Stimulated activated CD4-positive, alpha-beta T cell treated with anti-CD3 and anti-CD28 coated beads, Interleukin-4, amount 100 ng/mL, for 24 hours (primary cell): Measurements from ENCODE around the gene PRDM16.

Experiments used
- DNase-seq: peaks from one replicate; pipeline ENCODE4 v3.0.0-alpha.2; 2020

PRDM16 gene

DNA sequence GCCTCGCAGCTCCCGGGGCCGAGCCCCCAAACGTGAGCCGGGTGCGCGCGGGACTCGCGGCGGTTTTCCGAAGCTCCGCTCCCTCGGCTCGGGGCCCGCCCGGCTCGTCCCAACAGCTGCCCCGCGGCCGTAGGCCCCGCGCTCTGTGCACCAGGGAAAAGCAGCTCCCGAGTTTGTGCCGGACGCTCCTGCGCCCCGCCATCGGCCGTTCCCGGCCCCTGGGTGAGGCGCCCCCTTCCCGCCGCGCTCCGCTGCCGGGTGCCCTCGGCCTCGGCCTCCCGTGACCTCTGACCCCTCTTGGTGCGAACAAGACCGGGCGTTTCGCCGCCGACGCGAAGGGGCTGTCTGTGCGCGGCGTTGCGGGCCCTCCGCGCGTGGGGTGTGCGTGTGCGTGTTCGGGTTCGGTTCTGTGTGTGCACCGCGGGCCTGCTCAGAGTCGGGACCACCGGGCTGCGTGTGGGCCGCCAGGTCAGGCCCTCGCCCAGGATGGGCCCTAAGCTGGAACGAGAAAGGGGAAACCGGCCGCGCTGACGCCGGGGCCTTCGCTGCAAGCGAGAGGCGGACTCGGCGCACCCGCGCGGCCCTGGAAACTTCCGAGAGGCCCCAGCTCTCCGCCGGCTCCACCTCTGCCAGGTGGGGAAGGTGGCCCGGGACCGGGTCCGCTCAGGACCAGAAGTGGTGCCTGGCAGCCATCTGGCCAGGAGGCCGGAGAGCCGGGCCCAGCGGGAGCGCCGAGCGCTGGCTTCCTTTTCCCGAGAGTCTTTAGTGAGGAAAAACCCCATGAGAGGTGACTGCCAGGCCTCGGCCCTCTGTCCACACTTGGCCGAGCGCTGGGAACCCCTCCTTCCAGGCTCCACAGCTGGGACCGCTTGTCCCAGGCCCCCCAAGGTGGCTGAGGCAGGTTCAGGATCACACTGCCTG lies 1.9 kb downstream of the PRDM16 start:
- DNase-seq = no peak

DNA sequence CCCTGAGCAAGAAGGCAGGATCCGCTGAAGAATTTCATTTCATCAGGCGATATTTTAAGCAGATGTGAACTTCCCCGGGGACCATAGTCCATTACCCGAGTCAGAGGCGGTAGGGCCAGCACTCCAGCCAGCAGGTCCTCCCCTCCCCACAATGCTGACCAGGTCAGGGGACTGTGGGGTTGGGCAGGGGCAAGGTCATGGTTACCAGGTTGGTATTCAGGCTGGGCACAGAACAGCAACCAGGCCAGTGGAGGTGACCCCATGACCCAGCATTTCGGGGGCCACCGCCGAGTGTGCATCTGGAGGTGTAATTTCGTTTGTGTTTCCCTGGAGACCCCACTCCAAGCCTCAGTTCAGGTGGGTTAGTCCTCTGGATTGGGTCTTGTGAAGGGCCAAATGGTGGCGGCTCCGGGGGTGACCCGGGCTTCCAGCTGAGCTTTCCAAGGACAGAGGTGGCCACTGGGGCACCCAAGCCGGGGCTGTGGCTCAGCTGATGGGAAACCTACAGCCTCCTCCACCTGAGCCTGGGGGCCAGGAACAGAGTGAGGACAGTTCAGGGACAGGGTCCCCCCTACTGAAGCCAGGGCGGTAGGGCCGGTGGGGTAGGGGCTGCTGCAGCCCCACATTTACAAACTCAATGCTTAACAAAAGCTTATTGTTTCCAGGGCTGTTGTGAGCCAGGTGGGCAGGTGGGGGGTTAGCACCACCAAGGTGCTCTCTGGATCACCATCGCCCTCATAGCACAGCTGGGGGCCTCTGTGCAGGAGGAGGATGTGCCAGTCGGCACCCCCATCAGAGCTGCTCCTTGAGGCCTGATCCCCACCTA lies 2.8 kb downstream of the PRDM16 start:
- no peak for DNase-seq

- DNase-seq = no peak
Measured at GRCh38 chr1:3072391-3073185, 3.6 kb downstream of the PRDM16 start.

GRCh38 chr1:3073186-3073488 lies 4.1 kb downstream of the PRDM16 start:
- DNase-seq = no peak

DNA sequence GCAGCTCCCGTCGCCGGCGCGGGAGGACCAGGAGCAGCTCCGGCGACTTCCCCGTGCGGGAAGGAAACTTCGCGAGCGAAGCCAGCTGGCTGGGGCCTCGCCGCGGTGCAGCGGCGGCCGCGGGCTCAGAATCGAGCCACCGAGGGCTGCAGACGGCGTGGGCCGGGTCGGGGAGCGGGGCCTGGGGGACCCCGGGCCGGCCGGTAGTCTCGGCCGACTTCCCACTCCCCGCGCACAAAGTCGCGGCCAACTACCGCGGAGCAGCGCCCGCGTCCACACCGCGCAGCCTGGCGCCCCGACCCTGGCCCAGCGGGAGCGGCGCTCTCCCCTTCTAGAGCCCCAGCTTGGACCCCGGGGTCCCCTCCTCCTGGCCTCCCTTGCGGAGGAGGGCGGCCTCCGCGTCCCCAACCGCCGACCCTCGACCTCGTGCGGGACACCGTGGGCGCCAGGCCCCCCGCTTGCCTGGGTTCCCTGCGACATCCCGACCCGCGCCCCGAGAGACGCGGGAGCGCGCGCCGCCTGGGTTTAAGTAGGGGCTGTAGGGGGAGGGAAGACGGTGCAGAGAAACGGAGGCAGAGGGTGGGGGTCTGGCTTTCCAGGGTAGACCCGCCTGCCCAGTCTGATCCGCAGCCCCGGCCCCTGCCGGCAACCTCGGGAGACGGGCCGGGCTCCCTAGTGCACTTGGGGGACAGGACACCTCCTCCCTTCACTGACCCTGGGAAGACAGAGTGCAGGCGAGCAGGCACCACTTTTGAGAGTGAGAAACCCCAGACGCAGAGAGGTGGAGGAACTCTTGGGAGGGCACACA lies 4.7 kb downstream of the PRDM16 start:
- no peak for DNase-seq

DNA sequence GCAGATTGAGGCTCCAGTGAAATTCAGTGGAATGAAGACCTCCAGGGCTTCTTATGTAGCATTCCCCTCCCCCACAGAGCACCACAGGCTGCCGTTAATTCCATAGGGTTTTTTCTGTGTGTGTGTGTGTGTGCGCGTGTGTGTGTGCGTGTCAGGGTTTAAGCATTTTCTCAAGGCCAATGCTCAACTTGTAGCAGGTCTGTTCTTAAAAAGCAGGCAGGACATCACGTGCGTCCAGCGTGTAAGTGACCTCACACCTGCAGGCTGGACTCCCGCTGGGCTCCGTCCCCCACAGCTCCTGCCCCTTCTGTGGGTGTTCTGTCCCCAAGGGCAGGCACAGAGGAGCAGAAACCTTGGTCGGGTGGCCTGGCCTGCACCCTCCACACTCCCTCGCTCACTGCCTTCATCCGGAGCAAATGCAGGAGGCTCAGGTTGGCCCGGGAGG lies 5.3 kb downstream of the PRDM16 start:
- DNase-seq = no peak

DNA sequence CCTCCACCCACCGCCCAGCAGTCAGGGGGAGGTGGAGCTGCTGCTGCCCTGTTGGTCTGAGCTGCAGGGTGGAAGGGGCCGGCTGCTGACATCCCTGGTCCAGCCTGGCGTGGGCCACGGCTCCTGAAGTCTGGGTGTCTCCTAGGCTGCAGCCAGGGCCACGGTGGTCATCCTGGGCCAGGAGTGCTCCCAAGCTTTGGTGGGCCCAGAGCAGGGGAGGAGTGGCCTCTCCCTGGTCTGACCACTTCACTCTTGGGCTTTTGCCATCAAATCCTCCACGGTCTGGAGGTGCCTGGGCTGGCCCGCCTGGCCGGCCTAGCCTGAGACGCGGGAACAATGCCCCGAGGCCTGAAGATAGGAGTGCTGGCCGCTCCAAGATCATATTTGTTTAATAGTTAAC lies 5.8 kb downstream of the PRDM16 start:
- no peak for DNase-seq

DNA sequence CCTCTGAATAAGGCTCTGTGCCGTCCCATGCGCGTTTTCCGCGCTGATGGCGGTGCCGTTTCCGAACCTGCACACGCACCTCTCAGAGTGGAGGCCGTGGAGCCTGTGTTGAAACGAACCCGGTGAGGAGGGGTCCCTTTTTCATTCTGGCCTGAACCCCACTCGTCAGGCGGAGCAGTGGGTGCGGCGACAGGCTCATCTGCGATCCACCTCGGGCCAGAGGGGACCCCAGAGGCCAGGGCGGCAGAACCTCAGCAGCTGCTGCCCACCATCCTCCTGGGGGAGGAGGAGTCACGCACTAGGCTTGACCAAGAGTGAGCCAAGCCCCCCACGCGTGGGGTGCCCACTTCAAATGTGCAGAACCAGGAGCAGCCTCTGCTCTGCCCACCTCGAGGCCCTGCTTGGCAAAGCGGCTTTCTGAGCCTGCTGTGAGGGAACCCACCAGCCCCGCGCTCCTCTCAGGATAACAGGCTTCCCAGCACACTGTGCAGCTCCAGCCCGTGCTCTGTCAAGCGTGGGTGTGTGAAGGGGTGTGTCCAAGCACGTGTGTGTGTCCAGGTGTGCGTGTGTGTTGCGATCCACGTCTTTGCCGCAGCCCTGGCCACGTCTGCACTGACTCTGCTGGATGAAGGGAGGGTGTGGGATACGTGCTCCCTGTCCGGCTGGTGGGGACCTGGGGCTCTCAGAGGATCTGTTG lies 6.8 kb downstream of the PRDM16 start:
- no peak for DNase-seq

DNA sequence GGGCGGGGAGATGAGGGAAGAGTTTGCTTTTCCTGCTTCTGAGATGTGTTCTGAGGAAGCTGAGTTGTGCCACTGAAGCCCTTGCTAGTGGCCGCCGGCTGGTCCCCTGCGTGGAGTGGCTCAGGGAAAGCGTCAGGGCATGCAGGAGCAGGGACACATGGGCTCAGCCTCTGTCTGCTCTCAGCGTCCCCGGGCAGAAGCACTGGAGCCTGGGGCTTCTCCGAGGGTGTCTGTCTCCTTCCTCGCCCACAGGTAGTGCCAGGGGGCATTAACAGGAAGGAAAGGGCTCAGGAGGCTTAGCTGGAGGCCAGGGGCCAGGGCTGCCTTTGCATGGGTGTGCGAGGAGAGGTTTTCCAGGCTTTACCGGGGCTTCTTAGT lies 7.3 kb downstream of the PRDM16 start:
- DNase-seq = no peak

DNA sequence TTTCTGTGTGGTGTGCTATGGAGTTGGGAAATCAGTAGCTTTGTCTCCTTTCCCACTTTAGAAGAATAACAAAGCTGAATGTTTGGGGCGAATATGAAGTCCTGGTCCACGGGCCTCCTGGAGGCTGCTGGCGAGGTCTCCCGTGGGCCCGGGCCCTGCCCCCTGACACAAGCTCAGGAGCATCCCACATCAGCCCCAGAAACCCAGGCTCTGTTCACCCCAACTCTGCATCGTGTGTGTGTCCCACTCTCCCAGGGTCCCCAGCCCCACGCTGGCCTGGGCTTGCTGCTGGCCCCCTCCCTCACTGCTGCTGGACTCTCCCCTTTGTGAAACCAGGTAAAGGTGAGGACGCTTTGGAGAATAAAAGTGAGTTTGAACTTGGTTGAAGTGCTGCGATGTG lies 8.1 kb downstream of the PRDM16 start:
- DNase-seq = no peak

- DNase-seq = no peak
Measured at GRCh38 chr1:3077561-3077960, 8.6 kb downstream of the PRDM16 start.

DNA sequence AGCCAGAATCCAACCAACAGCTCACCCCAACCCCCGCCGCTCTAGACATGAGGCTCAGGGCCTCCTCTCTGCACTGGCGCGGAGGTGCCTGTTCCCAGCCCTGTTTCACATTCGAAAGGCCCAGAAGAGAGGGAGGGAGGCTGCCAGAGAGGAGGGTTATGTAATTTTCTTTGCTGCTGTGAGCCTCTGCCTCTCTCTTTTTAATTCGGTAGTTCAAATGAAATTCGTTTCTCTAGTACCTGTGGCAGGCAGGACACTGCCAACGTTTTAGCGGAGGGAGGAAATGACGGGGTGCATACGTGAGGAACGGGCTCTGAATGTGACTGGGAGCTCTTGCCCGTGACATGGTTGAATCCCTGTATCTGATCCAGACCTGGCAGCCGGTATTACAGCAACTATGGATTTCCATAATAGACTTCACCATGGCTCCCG lies 9.4 kb downstream of the PRDM16 start:
- DNase-seq = no peak

DNA sequence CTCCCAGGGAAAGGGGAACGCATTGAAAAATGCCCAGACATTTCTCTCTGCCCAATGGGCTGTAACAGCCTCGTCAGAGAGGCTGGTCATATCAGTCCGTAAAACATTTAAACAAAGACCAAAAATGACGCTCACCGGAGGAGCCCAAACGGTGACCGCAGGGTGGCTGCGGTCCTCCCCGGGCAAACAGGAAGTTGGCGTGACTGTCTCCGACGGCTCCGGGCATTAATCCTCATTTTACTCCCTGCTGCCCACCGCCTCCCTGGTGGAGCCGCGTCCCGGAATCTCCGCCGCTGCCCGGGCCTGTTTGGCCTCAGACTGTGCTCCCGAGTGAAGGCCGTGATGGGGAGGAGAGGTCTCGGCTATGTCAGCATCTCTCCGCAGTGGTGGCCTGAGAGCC lies 9.9 kb downstream of the PRDM16 start:
- DNase-seq = no peak

GRCh38 chr1:3079381-3080052 lies 10.5 kb downstream of the PRDM16 start:
- no peak for DNase-seq

GRCh38 chr1:3080053-3080955 lies 11.3 kb downstream of the PRDM16 start:
- DNase-seq = no peak

DNA sequence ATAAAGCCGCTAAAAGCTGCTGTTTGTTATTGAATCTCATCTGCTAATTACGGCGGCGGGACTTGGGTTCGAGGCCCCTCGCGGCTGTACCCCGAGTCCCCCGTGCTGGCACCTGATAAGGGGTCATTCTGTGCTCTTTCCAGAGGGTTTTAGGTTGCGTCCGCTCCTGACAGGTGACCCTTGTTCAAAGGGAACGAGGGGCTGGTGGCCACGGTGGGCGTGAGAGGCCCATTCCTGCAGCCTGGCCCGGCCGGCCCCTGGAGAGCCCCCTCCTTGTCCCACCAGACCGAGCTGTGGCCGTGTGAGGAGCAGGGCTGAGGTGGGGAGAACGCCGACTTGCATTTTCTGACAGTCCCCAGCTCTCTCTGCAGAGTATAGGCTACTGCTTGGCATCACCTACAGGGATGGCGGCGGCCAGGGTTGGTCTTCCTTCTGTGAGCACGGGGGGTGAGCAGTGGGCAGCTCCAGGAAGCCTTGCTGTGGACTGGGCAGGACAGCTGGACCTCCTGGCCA lies 12.2 kb downstream of the PRDM16 start:
- DNase-seq = no peak

GRCh38 chr1:3082051-3082450 lies 13.0 kb downstream of the PRDM16 start:
- no peak for DNase-seq

GRCh38 chr1:3082571-3083516 lies 13.8 kb downstream of the PRDM16 start:
- DNase-seq = no peak

DNA sequence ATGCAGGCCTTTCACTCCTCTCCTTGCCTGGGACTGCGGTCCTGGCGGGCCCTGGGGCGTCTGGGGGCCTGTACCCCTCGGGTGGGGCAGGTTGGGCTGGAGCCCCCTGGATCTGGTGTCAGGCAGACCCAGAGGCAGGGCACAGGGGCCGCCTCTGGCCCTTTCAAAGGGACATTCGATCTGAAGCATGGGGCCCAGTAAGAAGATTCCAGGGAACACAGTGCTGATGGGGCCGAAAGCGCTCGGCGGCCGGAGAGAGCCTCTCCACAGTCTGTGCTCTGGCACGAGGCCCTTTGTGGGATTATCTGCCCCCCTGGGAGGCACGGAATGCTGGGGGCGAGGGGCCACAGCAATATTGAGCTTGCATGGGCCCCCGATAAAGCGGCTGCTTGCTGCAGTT lies 15.2 kb downstream of the PRDM16 start:
- no peak for DNase-seq
